IMR-90 (cell line): ENCODE data around the gene FAM240A.

Source experiments
- CEBPB ChIP-seq: IDR thresholded peaks from 2 replicates; pipeline ENCODE4 v1.6.1; 2012; ENCODE audit warnings: low read depth, low read length, improper control_type of control experiment
- CTCF ChIP-seq: conservative IDR thresholded peaks from 2 replicates; pipeline ENCODE4 v1.5.1; 2012; ENCODE audit warnings: mild to moderate bottlenecking, low read depth, low read length, improper control_type of control experiment
- MAZ ChIP-seq: IDR thresholded peaks from 2 replicates; pipeline ENCODE4 v1.6.1; 2012; ENCODE audit warnings: low read depth, mild to moderate bottlenecking, low read length, improper control_type of control experiment, moderate library complexity, borderline replicate concordance
- POLR2A ChIP-seq: IDR thresholded peaks from 2 replicates; pipeline ENCODE4 v1.6.1; 2012; ENCODE audit warnings: mild to moderate bottlenecking, low read depth, low read length
- RCOR1 ChIP-seq: IDR thresholded peaks from 2 replicates; pipeline ENCODE4 v1.6.1; 2012; ENCODE audit warnings: mild to moderate bottlenecking, low read length, improper control_type of control experiment; ENCODE audit not compliant: insufficient replicate concordance

- TF ChIP-seq POLR2A (no peak), RCOR1 (no peak), CTCF (no peak), CEBPB (no peak), MAZ (no peak)
Measured at GRCh38 chr3:46614431-46614830, 2.1 kb downstream of the FAM240A start.
